ENCODE measurements around the gene SPINDOC. TPM values are rescaled to one million over a fixed set of nuclear protein-coding genes. Genes with fewer than 3 reads are reported as not detected.

Gene SPINDOC
- total and polyA plus RNA-seq, 9 of the 15 experiments (the other 6 are each of a cell fraction or from before 2014, with no cell fraction given) = 0.70 to 36.3 (median 19.6) TPM

GRCh38 chr11:63769042-63769713 lies 44.1 kb upstream of the SPINDOC start (continued):
- TF ChIP-seq RNF219 (CRISPR knock-in tag; IDR thresholded peaks at IDR 0.05) = no peak
- TF ChIP-seq MCM2 (IDR thresholded peaks at IDR 0.05; ENCODE audit: low read depth) = no peak
- no peak for TF ChIP-seq EP400 (IDR thresholded peaks at IDR 0.05)
- no peak; the same call in 1 of the 2 replicates for TF ChIP-seq HNRNPL (IDR thresholded peaks at IDR 0.05; ENCODE audit: low read depth, low read length)
- TF ChIP-seq FOXK2 (conservative IDR thresholded peaks at IDR 0.05 in 1 of 2, IDR thresholded peaks at IDR 0.05 in 1 of 2; ENCODE audit: low read depth in 2 of 2) = no peak
- TF ChIP-seq ZBTB8A (IDR thresholded peaks at IDR 0.05; ENCODE audit: partially characterized antibody) = no peak
- TF ChIP-seq ZNF592 (IDR thresholded peaks at IDR 0.05) = 0 out of 2 replicates have a peak, but pooled peaks have one; percentile 18
- TF ChIP-seq VEZF1 (CRISPR knock-in tag; IDR thresholded peaks at IDR 0.05) = peak; percentile 76
- TF ChIP-seq MTF1 (CRISPR knock-in tag; IDR thresholded peaks at IDR 0.05; ENCODE audit: borderline replicate concordance) = no peak
- no peak for TF ChIP-seq NFYB (IDR thresholded peaks at IDR 0.05; ENCODE audit: extremely low read depth, insufficient read length)
- no peak for TF ChIP-seq CBFA2T2 (conservative IDR thresholded peaks at IDR 0.05)
- TF ChIP-seq ZNF282 (CRISPR knock-in tag; IDR thresholded peaks at IDR 0.05) = no peak
- TF ChIP-seq ZBTB33 (CRISPR knock-in tag; IDR thresholded peaks at IDR 0.05) = 0 out of 2 replicates have a peak, but pooled peaks have one; percentile 23
- TF ChIP-seq HES1 (IDR thresholded peaks at IDR 0.05; ENCODE audit: low read depth) = no peak
- TF ChIP-seq TARDBP (IDR thresholded peaks at IDR 0.05) = no peak
- TF ChIP-seq NFIX (CRISPR knock-in tag; IDR thresholded peaks at IDR 0.05; ENCODE audit: low read depth) = no peak
- TF ChIP-seq SAFB2 (IDR thresholded peaks at IDR 0.05; ENCODE audit: borderline replicate concordance, low read depth, low read length, severe bottlenecking) = no peak

Data from K562 (cell line).